Stimulated activated CD8-positive, alpha-beta memory T cell treated with anti-CD3 and anti-CD28 coated beads, Interleukin-4, amount 100 ng/mL, for 48 hours (primary cell): ENCODE data around the gene PCDHA1.

ENCODE experiments used
- DNase-seq: peaks from one replicate; pipeline ENCODE4 v3.0.0-alpha.2; 2020

Gene PCDHA1

GRCh38 chr5:140926443-140927227, 140.7 kb downstream of the PCDHA1 start:
- DNase-seq = peak; percentile 54

- no peak for DNase-seq
These were observed 141.3 kb downstream of the PCDHA1 start for GRCh38 chr5:140927228-140927573.

GRCh38 chr5:140934964-140935606, 149.1 kb downstream of the PCDHA1 start:
- no peak for DNase-seq

- no peak for DNase-seq
These were observed 160.6 kb downstream of the PCDHA1 start for GRCh38 chr5:140946578-140946977.

GRCh38 chr5:140951636-140952035, 165.7 kb downstream of the PCDHA1 start:
- no peak for DNase-seq

GRCh38 chr5:140953234-140953633, 167.3 kb downstream of the PCDHA1 start:
- DNase-seq = no peak

DNA sequence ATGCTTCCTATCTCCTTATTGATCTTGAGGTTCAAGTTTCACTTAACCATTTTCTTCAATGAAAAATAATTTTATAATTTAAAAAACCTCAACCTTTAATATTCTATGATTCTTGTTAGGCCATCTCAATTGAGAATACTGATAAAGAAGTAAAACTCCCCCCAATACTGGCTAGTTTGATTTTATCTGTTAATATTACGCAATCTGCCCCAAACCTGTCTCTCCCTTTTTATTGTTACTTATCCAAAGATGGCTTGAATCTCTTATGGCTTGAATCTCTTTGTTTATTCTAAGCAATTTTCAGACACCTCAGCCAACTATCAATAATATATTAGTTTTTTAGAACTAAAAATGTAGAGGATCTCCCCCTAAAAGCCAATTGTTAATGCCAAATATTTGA, 176.2 kb downstream of the PCDHA1 start:
- DNase-seq = no peak

- DNase-seq = no peak
These were observed 178.4 kb downstream of the PCDHA1 start for GRCh38 chr5:140964356-140964755.

DNA sequence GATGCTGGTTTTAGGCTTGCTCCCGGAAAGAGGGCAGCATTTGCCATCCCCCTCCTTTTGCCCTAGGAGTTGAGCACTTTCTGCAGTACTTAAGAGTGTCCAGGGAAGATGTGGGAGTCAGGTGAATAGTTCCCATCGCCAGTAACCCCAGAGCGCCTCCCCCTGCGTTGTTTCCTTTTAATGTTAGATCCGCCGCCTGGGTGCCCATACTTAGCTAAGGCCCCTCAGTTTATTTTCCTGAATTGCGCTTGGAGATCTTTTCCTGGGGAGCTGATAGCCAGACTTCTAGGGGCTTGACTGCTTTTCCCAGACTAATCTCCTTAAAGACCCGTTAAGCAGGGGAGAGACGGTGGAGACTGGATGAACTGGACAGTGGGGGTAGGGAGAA, 180.0 kb downstream of the PCDHA1 start:
- no peak for DNase-seq

- DNase-seq = no peak
These were observed 180.6 kb downstream of the PCDHA1 start, which contains the start of gene PCDHAC2 for GRCh38 chr5:140966293-140967225. Gene PCDHAC2 (plus strand): TSS chr5:140966476. CDS start chr5:140966767, 291 bp downstream.

DNA sequence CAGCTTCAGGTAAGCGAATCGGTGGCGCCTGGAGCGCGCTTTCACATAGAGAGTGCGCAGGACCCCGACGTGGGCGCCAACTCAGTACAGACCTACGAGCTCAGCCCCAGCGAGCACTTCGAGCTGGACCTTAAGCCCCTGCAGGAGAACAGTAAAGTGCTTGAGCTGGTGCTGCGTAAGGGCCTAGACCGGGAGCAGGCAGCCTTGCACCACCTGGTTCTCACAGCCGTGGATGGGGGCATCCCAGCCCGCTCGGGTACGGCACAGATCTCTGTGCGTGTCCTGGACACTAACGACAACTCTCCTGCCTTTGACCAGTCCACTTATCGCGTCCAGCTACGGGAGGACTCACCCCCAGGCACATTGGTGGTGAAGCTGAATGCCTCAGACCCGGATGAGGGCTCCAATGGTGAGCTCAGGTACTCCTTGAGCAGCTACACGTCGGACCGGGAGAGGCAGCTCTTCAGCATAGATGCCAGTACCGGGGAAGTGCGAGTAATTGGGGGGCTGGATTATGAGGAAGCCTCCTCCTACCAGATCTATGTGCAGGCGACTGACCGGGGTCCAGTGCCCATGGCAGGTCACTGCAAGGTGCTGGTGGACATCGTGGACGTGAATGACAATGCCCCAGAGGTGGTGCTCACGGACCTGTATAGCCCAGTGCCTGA, 181.4 kb downstream of the PCDHA1 start:
- no peak for DNase-seq

- DNase-seq = no peak
These were observed 183.9 kb downstream of the PCDHA1 start for GRCh38 chr5:140969880-140970279.

- DNase-seq = no peak
These were observed 187.6 kb downstream of the PCDHA1 start for GRCh38 chr5:140973550-140973949.

- no peak for DNase-seq
These were observed 191.1 kb downstream of the PCDHA1 start for GRCh38 chr5:140977003-140977402.

DNA sequence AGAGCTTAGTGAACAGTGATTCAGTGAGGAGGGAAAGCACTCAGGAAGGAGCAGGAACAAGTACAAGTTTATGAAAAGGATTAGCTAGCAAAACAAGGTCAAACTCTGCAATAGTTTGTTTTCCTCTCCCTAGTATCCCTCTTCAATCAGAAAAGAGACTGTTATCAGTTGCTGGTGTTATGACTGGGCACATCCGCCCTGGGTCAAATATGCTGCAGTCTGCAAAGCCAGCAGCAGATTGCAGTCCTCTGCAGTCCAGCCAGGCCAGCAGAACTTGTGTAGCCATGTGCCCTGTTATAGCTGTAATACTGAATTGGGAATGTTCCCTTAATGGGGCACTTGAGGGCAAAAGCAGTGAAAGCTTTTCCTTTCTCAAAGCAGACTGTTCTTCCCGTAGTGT, 192.3 kb downstream of the PCDHA1 start:
- no peak for DNase-seq

- no peak for DNase-seq
These were observed 193.0 kb downstream of the PCDHA1 start for GRCh38 chr5:140978983-140979382.

DNA sequence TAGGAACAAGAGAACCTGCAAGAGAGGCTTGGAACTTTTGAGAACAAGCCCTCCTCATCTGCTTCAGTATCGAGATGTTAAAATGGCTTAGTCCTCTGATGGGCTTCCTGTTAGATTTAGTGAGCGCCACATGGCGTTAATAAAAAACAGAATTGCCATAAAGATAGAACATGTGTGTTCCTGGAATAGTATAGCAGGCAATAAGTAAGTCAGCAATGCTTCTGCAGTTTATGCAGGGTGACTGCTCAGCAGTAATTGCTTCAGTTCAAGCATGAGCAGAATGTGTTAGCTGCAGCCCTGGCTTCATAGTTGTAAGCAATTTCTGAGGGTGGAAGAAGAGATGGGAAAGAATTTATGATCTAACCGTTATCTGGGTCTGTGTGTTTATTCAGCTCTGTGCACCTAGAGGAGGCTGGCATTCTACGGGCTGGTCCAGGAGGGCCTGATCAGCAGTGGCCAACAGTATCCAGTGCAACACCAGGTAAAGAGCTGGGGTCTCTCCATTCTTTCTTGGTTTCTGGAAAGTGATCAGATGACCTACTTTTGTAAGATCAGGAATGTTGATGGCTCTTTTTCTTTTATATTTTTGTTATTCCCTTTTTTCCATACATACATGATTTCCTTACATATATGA, 196.3 kb downstream of the PCDHA1 start:
- DNase-seq = no peak

GRCh38 chr5:140986117-140986521, 200.2 kb downstream of the PCDHA1 start:
- DNase-seq = no peak

DNA sequence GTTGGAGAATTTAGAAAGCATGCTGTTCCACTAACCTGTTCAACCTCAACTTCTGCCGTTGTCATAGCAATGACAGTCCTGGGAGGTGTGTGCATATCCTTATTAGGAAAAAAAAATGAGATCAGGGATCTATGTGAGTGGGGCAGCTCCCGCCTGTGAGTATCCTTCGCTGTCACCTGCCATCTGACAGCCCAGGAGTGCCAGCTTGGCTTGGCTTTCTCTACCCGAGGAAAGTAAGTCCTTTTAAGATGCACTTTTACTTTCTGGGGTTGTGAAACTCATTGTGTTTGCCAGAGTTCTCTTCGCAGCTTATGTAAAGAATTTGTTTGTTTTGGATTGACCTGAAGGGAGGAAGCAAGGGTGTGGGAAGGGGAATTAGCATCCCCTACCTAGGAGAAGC, 202.2 kb downstream of the PCDHA1 start:
- no peak for DNase-seq

- DNase-seq = no peak
These were observed 202.7 kb downstream of the PCDHA1 start for GRCh38 chr5:140988608-140989007.

DNA sequence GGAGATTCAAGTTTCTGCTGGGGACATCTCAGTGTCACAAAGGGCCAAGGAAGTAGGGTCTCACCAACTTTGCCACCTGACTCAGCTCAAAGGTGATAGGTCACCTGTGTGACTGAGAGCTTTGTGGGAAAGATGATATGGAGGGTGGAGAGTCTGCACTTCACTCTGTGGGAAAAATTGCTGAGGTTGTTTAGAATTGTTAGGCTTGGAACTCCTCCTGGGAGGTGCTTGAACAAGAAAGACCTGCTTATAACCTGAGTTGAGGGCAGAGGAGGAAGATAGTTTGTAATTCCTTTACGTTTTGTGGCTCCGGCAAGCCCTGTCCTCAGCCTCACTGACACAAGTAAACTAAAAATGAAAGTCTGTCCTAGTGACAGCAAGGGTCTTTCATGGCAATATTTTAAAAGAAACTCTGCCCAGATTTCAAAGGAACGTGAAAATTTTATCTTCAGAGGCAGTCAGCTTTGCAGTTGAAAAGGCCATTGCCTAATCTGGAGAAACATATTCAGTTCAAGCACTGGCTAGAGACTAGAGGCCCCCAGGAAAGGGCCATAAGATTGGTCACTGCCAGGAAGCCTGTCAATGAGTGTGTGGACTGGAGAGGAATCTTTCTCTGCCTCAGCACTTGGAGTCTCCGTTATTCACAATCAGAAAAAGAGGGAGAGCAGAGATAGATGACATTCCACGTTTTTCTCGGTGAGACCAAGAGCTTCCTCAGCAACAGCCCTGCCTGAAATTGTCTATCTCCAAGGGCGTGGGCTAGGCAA, 203.5 kb downstream of the PCDHA1 start:
- DNase-seq = no peak

GRCh38 chr5:140992828-140993227, 206.9 kb downstream of the PCDHA1 start:
- no peak for DNase-seq
